ENCODE data around the gene GABRG3. TPM values are rescaled to one million over a fixed set of nuclear protein-coding genes. Genes with fewer than 3 reads are reported as not detected.

The GABRG3 gene
- total and polyA plus RNA-seq, 2 of the 4 experiments (the other 2 are of a cell fraction): not detected

DNA sequence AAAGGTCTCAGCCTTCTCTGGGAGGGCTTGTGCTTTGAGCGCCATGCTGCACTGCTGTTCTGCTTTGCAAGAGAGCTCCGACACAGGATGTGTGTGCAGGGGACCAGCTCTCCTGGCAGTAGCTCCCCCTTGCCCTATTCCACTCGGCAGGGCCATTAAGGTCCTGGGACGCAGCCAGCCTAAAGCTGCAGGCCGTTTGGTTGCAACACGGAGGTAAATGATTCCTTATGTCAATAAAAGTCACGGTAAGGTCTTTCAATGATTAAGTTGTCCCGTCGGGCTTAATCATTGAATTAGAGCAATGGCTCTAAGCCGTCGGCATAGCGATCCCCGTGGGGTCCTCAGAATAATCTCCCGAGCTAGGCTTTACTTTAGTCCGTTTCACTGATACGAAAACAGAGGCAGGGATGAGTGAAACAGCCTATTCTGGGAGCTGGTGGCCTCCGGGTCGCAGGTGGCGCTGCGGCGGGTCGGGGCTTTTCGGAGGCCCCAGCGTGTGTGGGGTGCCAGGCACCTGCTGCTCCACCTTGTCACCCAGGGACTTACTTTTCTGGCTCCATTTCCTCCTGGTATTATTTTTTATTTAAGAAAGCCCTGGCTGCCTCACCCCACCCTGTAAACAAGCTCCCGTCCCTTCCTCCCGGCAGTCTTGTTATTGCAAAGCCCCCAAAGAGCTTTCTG is 603.0 kb downstream of the GABRG3 start:
- no peaks in the 10 kb centered on the region for H3K4me1 ChIP-seq (ENCODE audit: control insufficient read depth, insufficient read depth, low read length)
- H4K91ac ChIP-seq (ENCODE audit: insufficient read depth, low read depth, low read length): no peak overlapping the region
- WGBS, 2 experiments (ENCODE audit: extremely low coverage in 2 of 2, insufficient read length in 1 of 2): 94% methylated on average over 7 of the region's 26 CpGs; no CpG with 5 or more reads in 1 of the 2 experiments
- no peaks in the 10 kb centered on the region for H3K79me1 ChIP-seq (ENCODE audit: low read depth in 1 of 2, low read length in 2 of 2)
- H3K4ac ChIP-seq (ENCODE audit: low read depth, low read length): no peak overlapping the region
- dilution Hi-C loops (cut with HindIII; ENCODE audit: low sequenced_read_pairs, unreplicated experiment): no loop called here
- peaks cover 19% of the 10 kb centered on the region for H3K9me3 ChIP-seq (ENCODE audit: control insufficient read depth, insufficient read depth, low read length)
- H2BK15ac ChIP-seq (ENCODE audit: low read depth, low read length): no peak overlapping the region
- no peak overlapping the region for H3K4me2 ChIP-seq (ENCODE audit: low read depth, low read length)
- no peaks in the 10 kb centered on the region for H4K20me1 ChIP-seq (ENCODE audit: insufficient read depth, low read length)
- no peak overlapping the region for H2BK5ac ChIP-seq (ENCODE audit: low read depth, low read length, poor library complexity, severe bottlenecking)
- H3K36me3 ChIP-seq (ENCODE audit: control insufficient read depth, insufficient read depth, low read length): no peaks in the 10 kb centered on the region
- H3K18ac ChIP-seq (ENCODE audit: low read depth, low read length): no peak overlapping the region
- BruUV-seq (replicated peaks): no TSS peak
- H2BK20ac ChIP-seq (ENCODE audit: low read depth, low read length): no peak overlapping the region
- H3K14ac ChIP-seq (replicated peaks; ENCODE audit: low read depth, low read length): no peak overlapping the region
- H3K27ac ChIP-seq (ENCODE audit: insufficient read depth, low read length): no peak overlapping the region
- no peak for DNase-seq
- no peak overlapping the region for H3K56ac ChIP-seq (ENCODE audit: extremely low read depth, insufficient read depth, low read length)
- TF ChIP-seq, protein P1, sequence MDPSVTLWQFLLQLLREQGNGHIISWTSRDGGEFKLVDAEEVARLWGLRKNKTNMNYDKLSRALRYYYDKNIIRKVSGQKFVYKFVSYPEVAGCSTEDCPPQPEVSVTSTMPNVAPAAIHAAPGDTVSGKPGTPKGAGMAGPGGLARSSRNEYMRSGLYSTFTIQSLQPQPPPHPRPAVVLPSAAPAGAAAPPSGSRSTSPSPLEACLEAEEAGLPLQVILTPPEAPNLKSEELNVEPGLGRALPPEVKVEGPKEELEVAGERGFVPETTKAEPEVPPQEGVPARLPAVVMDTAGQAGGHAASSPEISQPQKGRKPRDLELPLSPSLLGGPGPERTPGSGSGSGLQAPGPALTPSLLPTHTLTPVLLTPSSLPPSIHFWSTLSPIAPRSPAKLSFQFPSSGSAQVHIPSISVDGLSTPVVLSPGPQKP (IDR thresholded peaks at IDR 0.05; ENCODE audit: borderline replicate concordance, low read depth, low read length): no peak
- TF ChIP-seq, protein P2, sequence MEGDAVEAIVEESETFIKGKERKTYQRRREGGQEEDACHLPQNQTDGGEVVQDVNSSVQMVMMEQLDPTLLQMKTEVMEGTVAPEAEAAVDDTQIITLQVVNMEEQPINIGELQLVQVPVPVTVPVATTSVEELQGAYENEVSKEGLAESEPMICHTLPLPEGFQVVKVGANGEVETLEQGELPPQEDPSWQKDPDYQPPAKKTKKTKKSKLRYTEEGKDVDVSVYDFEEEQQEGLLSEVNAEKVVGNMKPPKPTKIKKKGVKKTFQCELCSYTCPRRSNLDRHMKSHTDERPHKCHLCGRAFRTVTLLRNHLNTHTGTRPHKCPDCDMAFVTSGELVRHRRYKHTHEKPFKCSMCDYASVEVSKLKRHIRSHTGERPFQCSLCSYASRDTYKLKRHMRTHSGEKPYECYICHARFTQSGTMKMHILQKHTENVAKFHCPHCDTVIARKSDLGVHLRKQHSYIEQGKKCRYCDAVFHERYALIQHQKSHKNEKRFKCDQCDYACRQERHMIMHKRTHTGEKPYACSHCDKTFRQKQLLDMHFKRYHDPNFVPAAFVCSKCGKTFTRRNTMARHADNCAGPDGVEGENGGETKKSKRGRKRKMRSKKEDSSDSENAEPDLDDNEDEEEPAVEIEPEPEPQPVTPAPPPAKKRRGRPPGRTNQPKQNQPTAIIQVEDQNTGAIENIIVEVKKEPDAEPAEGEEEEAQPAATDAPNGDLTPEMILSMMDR (conservative IDR thresholded peaks at IDR 0.05; ENCODE audit: low read depth, low read length): no peak
- TF ChIP-seq NFE2L2 (IDR thresholded peaks at IDR 0.05; ENCODE audit: low read depth, low read length) (no peak), FOS (IDR thresholded peaks at IDR 0.05; ENCODE audit: low read depth, low read length) (no peak), RFX5 (IDR thresholded peaks at IDR 0.05; ENCODE audit: low read depth, low read length) (no peak), POLR2A (IDR thresholded peaks at IDR 0.05; ENCODE audit: low read depth, low read length) (no peak), BHLHE40 (IDR thresholded peaks at IDR 0.05; ENCODE audit: low read depth, low read length) (no peak), SMC3 (IDR thresholded peaks at IDR 0.05; ENCODE audit: low read depth, low read length) (no peak), MXI1 (IDR thresholded peaks at IDR 0.05; ENCODE audit: borderline replicate concordance, low read depth, low read length) (no peak), RAD21 (IDR thresholded peaks at IDR 0.05; ENCODE audit: low read length) (no peak), MAZ (IDR thresholded peaks at IDR 0.05; ENCODE audit: borderline replicate concordance, low read depth, low read length) (no peak), CEBPB (IDR thresholded peaks at IDR 0.05; ENCODE audit: low read depth, low read length) (no peak), MAFK (IDR thresholded peaks at IDR 0.05; ENCODE audit: low read depth, low read length) (no peak), RCOR1 (IDR thresholded peaks at IDR 0.05; ENCODE audit: insufficient replicate concordance, low read length) (no peak)
- TF ChIP-seq, protein P3, sequence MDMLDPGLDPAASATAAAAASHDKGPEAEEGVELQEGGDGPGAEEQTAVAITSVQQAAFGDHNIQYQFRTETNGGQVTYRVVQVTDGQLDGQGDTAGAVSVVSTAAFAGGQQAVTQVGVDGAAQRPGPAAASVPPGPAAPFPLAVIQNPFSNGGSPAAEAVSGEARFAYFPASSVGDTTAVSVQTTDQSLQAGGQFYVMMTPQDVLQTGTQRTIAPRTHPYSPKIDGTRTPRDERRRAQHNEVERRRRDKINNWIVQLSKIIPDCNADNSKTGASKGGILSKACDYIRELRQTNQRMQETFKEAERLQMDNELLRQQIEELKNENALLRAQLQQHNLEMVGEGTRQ (IDR thresholded peaks at IDR 0.05; ENCODE audit: low read depth, low read length): no peak
- no peaks in the 10 kb centered on the region for H3K27me3 ChIP-seq (ENCODE audit: control insufficient read depth, insufficient read depth, low read length)
- POLR2A ChIA-PET (ENCODE audit: unreplicated experiment): no interaction called here
- no peak overlapping the region for H2AFZ ChIP-seq (replicated peaks; ENCODE audit: low read length, poor library complexity)
- H4K8ac ChIP-seq (ENCODE audit: low read depth in 2 of 2, low read length in 2 of 2): no peak overlapping the region
- H3K23ac ChIP-seq (ENCODE audit: low read depth, low read length): no peak overlapping the region
- in situ Hi-C loops (cut with MboI; ENCODE audit: low sequenced_read_pairs): no loop called here
- H3K4me3 ChIP-seq (ENCODE audit: insufficient read depth, low read depth, low read length): no peak overlapping the region
- H3K9me1 ChIP-seq (ENCODE audit: insufficient read depth, low read length): no peaks in the 10 kb centered on the region
- H4K5ac ChIP-seq (ENCODE audit: low read depth, low read length): no peak overlapping the region
- ATAC-seq (ENCODE audit: low read depth): no peak
- no peak overlapping the region for H3K9ac ChIP-seq (ENCODE audit: low read depth, low read length)
- CTCF ChIA-PET: no interaction called here
- H2BK120ac ChIP-seq (ENCODE audit: low read depth, low read length): no peak overlapping the region
- no peak overlapping the region for H2AK9ac ChIP-seq (replicated peaks; ENCODE audit: low read depth, low read length, poor library complexity)
- H2AK5ac ChIP-seq (ENCODE audit: low read depth, low read length): no peak overlapping the region
- intact Hi-C loops (cut with micrococcal nuclease): no loop called here

Measured in IMR-90 (cell line).